Keratinocyte (primary cell): ENCODE measurements around the gene NOVA2.

ENCODE experiments used
- CTCF ChIP-seq, 3 experiments: IDR thresholded peaks in 1 of 3; conservative IDR thresholded peaks in 1 of 3; optimal IDR thresholded peaks in 1 of 3; 2 replicates in 2 of 3; 3 replicates in 1 of 3; pipeline versions ENCODE3 to v1.5.1; 2011; ENCODE audit warnings: low read length in 3 of 3, mild to moderate bottlenecking in 3 of 3, moderate library complexity in 2 of 3, control low read depth in 1 of 3, inconsistent platforms in 1 of 3; ENCODE audit not compliant: insufficient read depth in 2 of 3; ENCODE audit errors: extremely low read depth in 1 of 3
- EZH2 ChIP-seq: IDR thresholded peaks from one replicate; pipeline ENCODE4 v1.6.1; 2012; ENCODE audit warnings: inconsistent platforms, mild to moderate bottlenecking, low read length, moderate library complexity

- TF ChIP-seq CTCF (optimal IDR thresholded peaks at IDR 0.05 in 1 of 3, IDR thresholded peaks at IDR 0.05 in 1 of 3, conservative IDR thresholded peaks at IDR 0.05 in 1 of 3; ENCODE audit: extremely low read depth in 1 of 3, insufficient read depth in 2 of 3, low read length in 3 of 3), result no peak
- no peak for TF ChIP-seq EZH2
Observed at GRCh38 chr19:45929247-45929646, 44.4 kb downstream of the NOVA2 start.
